Suppressor macrophage (primary cell): ENCODE results near the gene STK4.
A peak's percentile ranks its signal among the peaks of the same experiment; 100 is the strongest.
"Not testable (repeated sequence)": the region's sequence is repeated elsewhere in the genome, so short reads cannot be mapped to it uniquely, and the experiment has no call there.

Source experiments
- DNase-seq, 4 experiments: peaks; one replicate each; pipeline ENCODE4 v3.0.0-alpha.2; 2020 to 2022

The STK4 gene

GRCh38 chr20:45056473-45057173 is 90.3 kb downstream of the STK4 start:
- DNase-seq = no peak

DNA sequence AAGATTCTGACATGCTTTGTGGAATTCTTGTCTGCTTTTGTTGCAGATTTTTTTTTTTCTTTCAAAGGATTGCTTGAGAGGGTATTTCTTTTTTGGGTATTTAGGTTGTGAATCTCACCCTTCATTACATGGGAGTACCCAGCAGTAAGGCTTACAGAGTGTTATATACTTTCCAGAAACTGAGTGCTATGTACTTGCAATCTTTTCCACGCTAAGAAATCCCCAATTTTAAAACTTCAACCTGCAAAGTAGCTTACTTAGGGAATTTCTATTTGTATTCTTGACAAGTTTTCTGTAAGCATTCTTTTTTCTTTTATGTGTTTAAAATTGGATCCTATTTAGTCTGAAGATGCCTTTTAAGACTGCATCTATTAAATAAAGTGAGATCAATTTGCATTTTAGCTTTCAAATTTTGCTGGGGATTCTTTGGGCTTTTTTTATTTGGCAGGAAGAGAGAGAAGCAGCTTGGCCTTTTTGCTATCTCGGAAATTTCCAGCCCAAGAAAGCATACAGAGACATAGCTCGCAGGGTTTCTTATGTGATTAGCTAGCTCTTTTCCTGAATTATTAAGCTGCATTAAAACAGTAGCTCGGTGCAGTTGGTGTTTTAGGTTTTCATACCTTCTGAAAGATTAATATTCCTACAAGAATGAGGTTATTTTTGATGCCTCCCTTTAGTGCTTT is 92.0 kb downstream of the STK4 start:
- DNase-seq = no peak

GRCh38 chr20:45059022-45059728 is 92.9 kb downstream of the STK4 start:
- no peak for DNase-seq

- no peak for DNase-seq
Observed at GRCh38 chr20:45060294-45060693, 94.0 kb downstream of the STK4 start.

- no peak for DNase-seq
Observed at GRCh38 chr20:45061244-45061643, 94.9 kb downstream of the STK4 start.

DNA sequence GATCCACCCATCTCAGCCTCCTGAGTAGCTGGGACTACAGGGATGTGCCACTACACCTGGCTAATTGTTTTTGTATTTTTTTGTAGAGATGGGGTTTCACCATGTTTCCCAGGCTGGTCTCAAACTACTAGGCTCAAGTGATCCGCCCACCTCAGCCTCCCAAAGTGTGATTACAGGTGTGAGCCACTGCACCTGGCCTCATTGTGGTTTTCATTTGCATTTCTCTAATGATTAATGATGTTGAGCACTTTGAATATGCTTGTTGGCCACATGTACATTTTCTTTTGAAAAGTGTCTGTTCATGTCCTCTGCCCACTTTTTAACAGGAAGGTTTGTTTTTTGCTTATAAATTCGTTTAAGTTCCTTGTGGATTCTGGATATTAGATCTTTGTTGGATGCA is 96.8 kb downstream of the STK4 start:
- DNase-seq = not testable (repeated sequence)

GRCh38 chr20:45064812-45065211 is 98.5 kb downstream of the STK4 start:
- no peak for DNase-seq

DNA sequence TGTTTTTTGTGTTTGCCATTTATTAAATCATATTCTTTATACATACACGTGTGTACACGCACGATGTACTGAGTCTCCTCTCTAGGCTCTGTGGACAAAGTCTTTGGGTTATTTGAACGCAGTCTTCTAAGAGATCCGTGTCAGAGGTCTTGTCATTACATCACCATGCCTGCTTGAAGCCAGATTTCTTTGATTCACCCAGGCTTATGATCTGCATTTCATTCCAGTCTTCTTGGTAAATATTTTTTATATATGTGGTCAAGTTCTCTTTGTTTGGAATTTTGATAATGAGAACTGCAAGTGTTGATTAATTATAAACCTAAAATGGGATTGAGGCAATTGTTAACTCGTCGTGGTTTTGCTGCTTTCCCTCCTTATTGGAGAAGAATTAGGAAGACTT is 100.1 kb downstream of the STK4 start:
- no peak for DNase-seq

GRCh38 chr20:45067087-45067486 is 100.8 kb downstream of the STK4 start:
- no peak for DNase-seq

- no peak for DNase-seq
Observed at GRCh38 chr20:45067558-45067957, 101.2 kb downstream of the STK4 start.

DNA sequence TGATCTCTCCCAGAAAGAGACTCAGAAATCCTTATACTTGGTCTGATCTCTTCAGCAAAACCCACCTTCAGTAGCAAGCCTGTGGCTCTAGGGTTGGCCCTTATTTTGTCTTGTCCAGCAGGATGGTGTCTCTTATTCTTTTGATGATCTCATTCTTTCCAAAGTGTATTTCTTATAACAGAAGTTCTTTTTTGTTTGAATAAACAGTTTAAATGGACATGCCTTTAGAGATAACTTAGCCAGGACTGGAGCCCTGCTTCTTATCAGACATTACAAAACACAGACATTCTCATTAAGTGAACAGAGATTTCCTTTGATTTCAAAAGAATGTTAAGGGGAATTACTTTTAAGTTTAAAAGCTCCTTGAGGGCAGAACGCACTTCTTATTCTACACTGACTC is 102.9 kb downstream of the STK4 start:
- no peak for DNase-seq

- DNase-seq = peak in 2 of 4 experiments; percentile 26 to 28
Observed at GRCh38 chr20:45070932-45071632, 104.8 kb downstream of the STK4 start.

DNA sequence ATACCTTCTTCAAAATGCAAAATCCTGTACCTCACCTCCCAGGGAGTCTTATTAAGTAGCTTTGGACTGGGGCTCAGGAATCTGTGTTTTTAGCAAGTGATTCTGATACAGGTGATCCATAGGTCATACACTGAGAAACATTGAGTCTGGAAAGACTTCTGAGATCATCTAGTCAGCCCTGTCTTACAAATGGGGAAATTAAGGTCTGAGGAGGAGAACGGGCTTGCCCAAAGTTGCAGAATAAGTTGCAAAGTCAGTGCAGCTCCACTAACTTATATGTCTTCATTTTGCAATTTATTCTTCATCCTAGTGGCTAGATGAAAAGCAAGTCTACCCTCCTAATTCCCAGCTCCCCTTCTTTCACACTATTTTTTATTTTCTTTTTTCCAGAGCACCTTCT is 105.8 kb downstream of the STK4 start:
- peak in 2 of 4 experiments; percentile 15 to 25 for DNase-seq

DNA sequence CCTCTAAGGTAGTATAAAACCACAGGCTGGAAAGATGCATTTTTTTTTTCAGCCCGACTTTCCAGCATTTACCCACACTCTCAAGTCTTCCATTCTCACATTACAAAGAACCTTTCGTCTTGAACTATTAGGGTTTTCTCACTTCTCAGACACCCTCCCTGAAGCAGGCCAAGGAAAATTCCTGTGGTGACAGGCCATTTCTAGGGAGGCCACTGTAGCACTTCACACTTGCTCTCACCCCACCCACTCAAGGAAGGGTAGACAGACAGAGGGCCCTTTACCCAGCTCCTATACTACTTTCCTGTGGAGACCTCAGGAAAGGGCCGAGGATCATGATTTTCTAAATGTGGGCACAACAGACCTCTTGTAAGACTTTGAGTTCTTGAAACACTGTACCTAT is 106.9 kb downstream of the STK4 start:
- DNase-seq = no peak

- DNase-seq = no peak
Observed at GRCh38 chr20:45077559-45077958, 111.2 kb downstream of the STK4 start.

- DNase-seq = peak; percentile 36 to 69 (median 56)
Observed at GRCh38 chr20:45080867-45081624, 114.7 kb downstream of the STK4 start.

DNA sequence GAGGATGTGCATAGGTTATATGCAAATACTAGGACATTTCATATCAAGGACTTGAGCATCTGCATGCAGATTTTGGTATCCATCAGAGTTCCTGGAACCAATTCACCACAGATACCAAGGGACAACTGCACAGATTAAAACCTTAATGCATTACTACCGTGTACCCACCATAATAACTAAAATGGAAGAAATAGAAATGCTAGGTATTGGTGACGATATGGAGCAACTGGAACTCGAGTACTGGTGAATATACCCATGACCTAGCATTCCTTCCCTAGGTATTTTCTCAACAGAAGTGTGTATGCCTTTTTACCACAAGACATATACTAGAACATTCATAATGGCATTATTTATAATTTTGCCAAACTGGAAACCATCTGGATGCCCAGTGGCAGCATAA is 116.2 kb downstream of the STK4 start:
- DNase-seq = no peak

- no peak for DNase-seq
Observed at GRCh38 chr20:45083127-45083526, 116.8 kb downstream of the STK4 start.

- DNase-seq = no peak
Observed at GRCh38 chr20:45085289-45085688, 119.0 kb downstream of the STK4 start.

- no peak for DNase-seq
Observed at GRCh38 chr20:45085867-45086266, 119.6 kb downstream of the STK4 start.

DNA sequence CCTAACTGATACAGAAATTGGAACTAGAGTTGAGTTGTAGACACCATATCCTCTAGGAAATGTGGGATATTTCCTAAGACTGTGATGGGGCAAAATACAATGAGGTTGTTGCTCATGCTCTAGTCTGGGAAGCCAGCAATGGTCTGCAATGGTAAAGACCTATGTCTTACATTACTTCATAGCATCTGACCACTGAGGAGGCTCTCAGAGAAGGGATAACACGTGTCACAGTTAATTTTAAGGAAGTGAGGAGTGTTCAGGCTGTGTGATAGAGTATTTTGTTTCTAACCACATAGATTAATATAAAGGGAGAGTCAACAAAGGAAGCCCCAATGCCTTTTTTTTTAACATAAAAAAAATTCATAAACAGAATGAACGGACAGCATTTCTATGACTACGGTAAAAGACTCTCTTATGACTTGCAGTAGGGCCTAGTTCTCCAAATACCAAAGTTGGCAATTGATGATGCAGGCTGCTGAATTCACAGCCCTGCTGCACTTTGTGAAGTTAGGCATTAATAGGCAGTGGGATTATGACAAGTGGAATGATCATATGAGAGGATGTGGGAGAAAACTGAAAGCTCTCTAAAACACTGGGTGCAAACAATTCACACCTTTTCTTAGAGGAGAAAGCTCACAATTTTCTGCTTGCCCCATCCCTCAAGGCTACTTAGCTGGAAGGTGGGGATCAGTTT is 120.9 kb downstream of the STK4 start:
- peak; percentile 61 to 84 (median 73) for DNase-seq

DNA sequence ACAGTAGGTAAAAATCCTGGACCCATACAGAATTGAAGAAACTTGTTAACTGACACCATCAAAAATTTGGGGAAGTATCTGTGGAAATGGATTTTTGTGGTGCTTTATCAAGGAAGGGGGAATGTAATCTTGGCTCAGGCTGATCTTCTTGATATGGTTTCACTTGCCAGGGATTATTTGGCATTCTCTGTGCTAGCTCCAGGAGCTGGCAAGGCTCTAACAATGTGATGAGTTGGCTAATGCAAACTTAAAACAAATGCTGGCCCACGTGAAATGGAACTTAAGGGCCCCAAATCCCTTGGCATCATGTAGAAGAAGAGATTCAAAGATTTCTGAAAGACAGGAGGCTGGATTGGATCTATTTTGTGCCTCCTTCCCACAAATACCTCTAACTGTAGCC is 121.5 kb downstream of the STK4 start:
- DNase-seq = no peak
